GM18867 (cell line): ENCODE measurements around the gene BCAP29.

Experiments used
- ATAC-seq: cut with Tn5 transposase; IDR thresholded peaks from one replicate; pipeline ENCODE4 v1.9.1; 2021; ENCODE audit warnings: mild to moderate bottlenecking, moderate library complexity; ENCODE audit not compliant: unreplicated experiment

Gene BCAP29

GRCh38 chr7:107581387-107582013 lies 1.5 kb downstream of the BCAP29 start:
- ATAC-seq, result no peak

DNA sequence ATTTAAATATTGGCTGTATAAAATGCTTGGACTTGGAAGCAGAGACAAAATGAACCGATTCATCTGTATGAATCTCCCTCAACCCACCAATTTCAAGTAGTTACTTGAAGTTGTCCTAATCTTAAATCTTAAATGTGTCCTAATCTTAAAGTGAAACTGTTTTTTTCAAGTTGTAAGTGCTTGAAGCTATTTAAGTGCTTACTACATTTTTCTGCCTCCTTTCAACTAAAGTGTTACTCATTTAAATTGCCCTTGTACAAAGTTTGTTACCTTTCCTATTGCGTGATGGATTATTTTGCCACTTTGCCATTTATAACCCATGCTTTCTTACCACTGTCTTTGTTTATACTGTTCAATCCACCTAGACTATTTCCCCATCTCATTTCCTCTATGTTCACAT lies 2.8 kb downstream of the BCAP29 start:
- ATAC-seq, result no peak

- ATAC-seq, result no peak
Measured at GRCh38 chr7:107584716-107585115, 4.7 kb downstream of the BCAP29 start.

DNA sequence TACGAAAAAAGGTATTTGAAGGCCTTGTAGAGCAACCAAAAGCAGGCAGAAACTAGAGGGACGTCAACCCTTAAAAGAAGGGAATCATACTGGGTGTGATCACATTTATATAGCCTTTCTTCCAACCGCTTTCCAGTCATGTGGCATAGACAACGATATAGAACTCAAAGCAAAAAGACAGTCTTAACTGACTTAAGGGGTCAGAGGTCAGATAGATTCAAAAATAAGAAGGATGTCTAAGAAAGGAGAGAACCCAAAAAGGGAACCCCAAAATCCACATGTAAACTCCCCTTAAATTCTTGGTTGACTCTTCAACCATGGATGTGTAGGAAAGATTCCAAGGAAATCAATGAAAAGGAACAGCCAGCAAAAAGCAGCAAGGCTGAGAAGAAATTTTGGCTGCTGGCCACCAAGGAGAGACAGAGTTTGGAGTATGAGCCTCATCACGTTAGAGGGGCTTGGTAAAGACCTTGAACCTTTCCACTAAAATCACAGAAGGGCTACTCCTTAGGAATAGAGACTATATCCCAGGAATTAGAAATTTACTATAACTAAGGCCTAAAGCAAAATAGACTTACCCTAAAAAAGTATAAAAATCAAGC lies 8.6 kb downstream of the BCAP29 start:
- no peak for ATAC-seq

- no peak for ATAC-seq
Measured at GRCh38 chr7:107591421-107591820, 11.4 kb downstream of the BCAP29 start.

DNA sequence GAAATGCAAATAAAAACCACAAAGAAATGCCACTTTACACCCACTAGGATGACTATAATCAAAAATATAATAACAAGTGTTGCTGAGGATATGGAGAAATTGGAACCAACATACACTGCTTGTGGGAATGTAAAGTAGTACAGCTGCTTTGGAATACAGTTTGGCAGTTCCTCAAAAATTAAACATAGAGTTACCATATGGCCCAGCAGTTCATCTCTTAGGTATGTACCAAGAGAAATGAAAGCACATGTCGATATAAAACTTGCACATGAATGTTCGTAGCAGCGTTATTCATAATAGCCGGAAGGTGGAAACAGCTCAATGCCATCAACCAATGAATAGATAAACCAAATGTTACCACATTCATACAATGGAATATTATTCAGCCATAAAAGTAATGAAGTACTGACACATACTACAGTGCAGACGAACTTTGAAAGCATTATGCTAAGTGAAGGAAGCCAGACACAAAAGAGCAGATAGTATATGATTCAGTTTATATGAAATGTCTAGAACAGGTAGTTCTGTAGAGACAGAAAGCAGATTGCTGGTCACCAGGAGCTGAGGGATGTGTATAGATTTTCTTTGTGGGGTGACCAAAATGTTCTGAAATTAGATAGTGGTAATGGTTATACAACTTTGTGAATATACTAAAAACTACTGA lies 12.4 kb downstream of the BCAP29 start:
- no peak for ATAC-seq

- ATAC-seq, result no peak
Measured at GRCh38 chr7:107593025-107593410, 13.0 kb downstream of the BCAP29 start.

DNA sequence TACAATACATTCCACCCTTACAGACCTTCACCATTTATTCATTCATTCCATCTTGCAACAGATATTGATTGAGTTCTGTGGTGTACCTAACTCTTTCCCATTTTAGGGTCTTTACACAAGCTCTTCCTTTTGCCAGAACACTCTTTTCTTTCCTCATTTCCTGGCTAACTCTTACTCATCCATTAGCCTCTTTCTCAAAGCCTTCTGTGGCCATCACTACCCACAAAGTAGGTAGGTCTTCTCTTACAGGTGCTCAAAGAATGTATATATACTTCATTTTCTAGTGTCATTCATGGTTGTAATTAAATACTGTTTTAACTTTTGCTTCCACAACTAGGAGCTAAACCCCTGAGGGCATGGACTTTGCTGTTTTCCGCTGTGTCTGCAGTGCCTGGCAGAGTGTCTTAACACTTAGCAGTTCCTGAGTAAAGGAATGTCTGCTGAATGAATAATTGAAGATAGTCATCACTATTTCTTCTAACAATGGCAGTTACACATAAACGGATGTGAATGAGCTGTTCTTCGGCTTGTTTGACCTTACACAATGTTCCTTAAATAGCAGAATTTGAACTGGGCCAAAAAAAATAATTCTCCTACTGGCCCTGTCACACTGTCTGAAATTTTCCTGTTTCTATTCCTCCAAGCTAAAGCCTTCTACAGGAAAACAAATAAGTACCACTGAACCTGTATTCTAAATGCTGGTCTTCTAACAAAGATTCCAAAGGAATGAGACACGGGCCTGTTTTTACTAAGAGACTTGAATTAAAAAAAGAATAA lies 15.1 kb downstream of the BCAP29 start:
- no peak for ATAC-seq

- ATAC-seq, result no peak
Measured at GRCh38 chr7:107596881-107597581, 17.0 kb downstream of the BCAP29 start.

DNA sequence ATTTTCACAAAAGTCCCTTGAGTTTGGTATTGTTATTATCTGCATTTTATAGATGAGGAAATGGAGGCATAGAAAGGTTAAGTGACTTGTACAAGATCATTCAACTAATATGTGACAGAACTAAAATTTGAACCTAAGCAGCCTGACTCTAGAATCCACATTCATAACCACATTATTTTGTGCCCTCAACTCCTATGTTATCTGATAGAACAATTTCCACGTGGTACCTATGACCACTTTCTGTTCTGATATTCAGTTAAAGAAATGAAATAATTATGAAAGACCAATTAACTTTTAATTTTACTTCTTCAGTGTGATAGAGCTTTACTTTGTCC lies 17.5 kb downstream of the BCAP29 start:
- no peak for ATAC-seq

GRCh38 chr7:107597953-107598352 lies 17.9 kb downstream of the BCAP29 start:
- ATAC-seq, result no peak

DNA sequence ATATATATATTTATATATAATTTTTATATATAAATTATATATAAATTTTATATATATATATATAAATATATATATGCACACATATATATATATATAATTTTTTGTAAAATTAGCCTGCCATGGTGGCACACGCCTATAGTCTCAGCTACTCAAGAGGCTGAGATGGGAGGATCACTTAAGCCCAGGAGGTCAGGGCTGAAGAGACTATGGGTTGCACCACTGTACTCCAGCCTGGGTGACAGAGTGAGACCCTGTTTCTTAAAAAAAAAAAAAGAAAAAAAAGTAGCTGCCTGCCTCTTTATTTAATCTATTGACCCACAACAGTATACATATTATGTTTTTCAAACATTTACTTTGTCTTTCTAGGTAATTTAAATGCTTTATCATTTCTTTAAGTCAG lies 19.2 kb downstream of the BCAP29 start:
- no peak for ATAC-seq

- ATAC-seq, result no peak
Measured at GRCh38 chr7:107600816-107601215, 20.8 kb downstream of the BCAP29 start.

DNA sequence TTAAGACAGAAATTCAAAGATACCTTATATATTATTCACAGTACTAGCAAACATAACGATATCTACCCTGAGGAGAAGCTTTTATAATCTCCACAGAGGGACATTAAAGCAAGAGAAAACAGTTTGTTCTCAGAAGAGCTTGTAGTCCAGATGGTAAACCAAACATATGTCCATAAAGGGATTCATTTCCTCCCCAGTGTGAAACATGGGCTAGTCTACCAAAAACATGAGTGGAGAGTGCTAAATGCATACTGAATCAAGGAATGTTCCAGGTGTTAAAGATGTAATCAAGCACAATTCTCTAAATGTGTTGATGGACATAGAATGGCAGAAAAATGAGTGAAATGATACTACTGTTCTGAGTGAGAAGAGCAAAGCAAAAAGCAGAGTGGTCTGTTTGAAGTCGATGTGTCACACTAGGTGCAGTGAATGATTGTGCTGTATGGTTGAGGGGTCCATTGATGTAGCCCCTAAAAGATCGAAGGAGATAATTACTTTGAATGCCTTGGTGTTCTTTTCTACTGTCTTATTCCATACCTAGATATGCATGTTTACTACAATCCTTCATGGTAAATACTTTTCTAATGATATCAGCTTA lies 25.3 kb downstream of the BCAP29 start:
- ATAC-seq, result no peak

DNA sequence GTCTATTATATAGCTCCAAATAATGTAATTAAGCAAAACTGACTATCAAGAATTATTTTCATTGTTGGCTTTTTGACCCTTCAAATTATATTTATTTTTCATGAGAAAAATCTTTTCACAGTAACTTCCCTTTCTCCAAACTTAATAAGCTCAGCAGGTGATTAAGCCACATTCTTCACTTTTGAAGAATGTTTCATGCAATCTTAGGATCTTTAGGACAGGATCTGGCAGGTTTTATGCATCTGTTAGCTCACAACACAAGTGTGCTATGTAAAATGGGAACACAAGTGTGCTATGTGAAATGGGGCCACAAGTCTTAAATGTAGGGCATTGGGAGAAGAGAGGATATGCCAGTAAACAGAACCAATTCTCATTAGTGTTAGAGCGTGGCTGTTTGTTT lies 26.3 kb downstream of the BCAP29 start:
- ATAC-seq, result no peak

DNA sequence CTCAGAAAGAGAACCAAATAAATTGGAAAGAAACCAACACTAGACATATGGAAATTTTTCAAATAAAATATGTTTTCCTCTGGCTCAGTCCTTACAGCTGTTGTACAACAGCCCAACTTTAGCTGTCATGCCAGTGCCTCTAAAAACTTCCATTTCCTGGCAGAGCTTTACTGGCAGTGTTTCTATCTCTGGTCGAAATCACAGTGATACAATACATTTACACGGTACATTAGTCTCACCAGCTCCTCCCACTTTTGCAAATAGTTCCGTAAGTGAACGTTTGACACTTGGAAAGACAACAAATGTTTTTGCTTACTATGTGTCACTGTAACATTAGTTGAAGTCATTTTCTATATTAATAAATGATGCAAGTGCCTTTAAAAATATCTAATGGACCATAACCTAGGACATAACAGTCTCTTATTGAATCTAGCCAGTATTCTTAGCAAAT lies 29.8 kb downstream of the BCAP29 start:
- no peak for ATAC-seq

DNA sequence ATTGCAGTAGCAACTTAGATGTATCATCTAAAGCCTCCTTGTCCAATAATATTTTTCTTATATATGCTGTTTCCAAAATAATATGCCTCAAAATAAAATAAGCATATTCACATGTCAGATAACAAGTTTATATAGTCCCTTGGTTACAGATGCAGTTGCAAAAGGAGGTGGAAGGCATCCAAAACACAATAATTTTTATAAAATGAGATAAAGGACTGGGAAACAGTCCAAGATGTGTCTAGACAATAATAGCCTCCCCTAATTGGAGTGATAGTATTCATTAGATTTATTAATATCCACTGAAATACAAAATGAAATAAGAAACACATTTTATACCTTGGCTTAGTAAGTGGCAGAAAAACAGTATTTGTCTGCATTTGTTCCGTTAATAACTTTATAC lies 30.3 kb downstream of the BCAP29 start:
- ATAC-seq, result no peak

GRCh38 chr7:107613439-107613838 lies 33.4 kb downstream of the BCAP29 start:
- ATAC-seq, result no peak

DNA sequence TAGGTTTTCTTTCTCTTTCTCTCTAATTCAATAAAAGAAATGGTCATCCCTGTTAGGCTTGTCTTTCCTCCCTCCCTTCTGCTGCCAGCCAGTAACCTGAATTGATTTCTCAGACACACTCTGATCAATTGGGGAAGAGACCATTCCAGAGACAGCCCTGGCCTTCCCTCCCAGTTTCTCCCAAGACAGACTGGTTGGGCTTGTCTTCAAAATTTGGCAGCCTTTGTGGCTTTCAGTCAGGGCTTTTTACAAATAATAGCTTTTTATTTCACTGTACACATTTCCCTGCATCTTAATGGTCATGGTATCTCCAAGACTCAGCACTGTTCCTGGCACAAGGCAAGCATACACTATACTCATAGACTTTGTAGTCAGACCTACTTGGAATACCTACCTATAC lies 33.9 kb downstream of the BCAP29 start:
- ATAC-seq, result no peak

GRCh38 chr7:107614425-107614824 lies 34.4 kb downstream of the BCAP29 start:
- no peak for ATAC-seq
